ENCODE measurements around the gene SOCS6. TPM values are rescaled to one million over a fixed set of nuclear protein-coding genes. Genes with fewer than 3 reads are reported as not detected.

Gene SOCS6
- total and polyA plus RNA-seq, 2 donors (not counting 1 experiment from before 2014, with no cell fraction given) = 0.25 to 0.99 TPM

- Histone ChIP-seq H3K36me3 (replicated peaks in 1 of 2; ENCODE audit: control extremely low read depth in 1 of 2, control insufficient read depth in 1 of 2, extremely low read depth in 1 of 2, insufficient read depth in 2 of 2, low read length in 1 of 2) (no peaks in the 10 kb centered on the region), H3K4me2 (replicated peaks; ENCODE audit: low read depth, low read length, poor library complexity, severe bottlenecking) (no peak overlapping the region), H3K9ac (ENCODE audit: low read length) (no peak overlapping the region), H2AFZ (ENCODE audit: insufficient read depth, low read depth, low read length, poor library complexity, severe bottlenecking) (no peak overlapping the region), H3K27ac (ENCODE audit: low read length in 2 of 2) (no peak overlapping the region), H3K27me3 (replicated peaks in 1 of 4; ENCODE audit: control extremely low read depth in 1 of 4, control insufficient read depth in 3 of 4, insufficient read depth in 4 of 4, low read length in 3 of 4) (no peaks in the 10 kb centered on the region), H3K79me2 (ENCODE audit: control insufficient read depth, insufficient read depth, low read length) (no peaks in the 10 kb centered on the region), H3K4me1 (ENCODE audit: control insufficient read depth in 2 of 2, insufficient read depth in 2 of 2, low read length in 2 of 2) (no peaks in the 10 kb centered on the region), H4K20me1 (ENCODE audit: control insufficient read depth, insufficient read depth, low read length, poor library complexity, severe bottlenecking) (no peaks in the 10 kb centered on the region), H3K4me3 (ENCODE audit: control extremely low read depth in 1 of 5, extremely low read depth in 1 of 5, insufficient read depth in 1 of 5, low read depth in 2 of 5, low read length in 4 of 5) (no peak overlapping the region), H3K9me3 (ENCODE audit: control extremely low read depth in 1 of 3, control insufficient read depth in 2 of 3, insufficient read depth in 1 of 3, low read length in 2 of 3) (peaks cover 0 to 6% (median 0%) of the 10 kb centered on the region in 3 donors)
- ATAC-seq (ENCODE audit: low read depth) (no peak), DNase-seq (no peak)
- TF ChIP-seq CTCF (IDR thresholded peaks at IDR 0.05) (no peak), EZH2 (IDR thresholded peaks at IDR 0.05; ENCODE audit: borderline replicate concordance, insufficient read depth, low read depth, low read length, poor library complexity, severe bottlenecking) (no peak)
- intact Hi-C loops (cut with micrococcal nuclease) = no loop called here
- POLR2A ChIA-PET = no interaction called here
- H3K4me3 Mint-ChIP-seq = no peak overlapping the region
- CTCF ChIA-PET = no interaction called here
- no peaks in the 10 kb centered on the region for H3K4me1 Mint-ChIP-seq
- no peaks in the 10 kb centered on the region for H3K9me3 Mint-ChIP-seq (ENCODE audit: insufficient read depth)
- WGBS (ENCODE audit: insufficient coverage) = 65% methylated on average over 2 of the region's 5 CpGs
- no peaks in the 10 kb centered on the region for H3K27me3 Mint-ChIP-seq
- no peak overlapping the region for H3K27ac Mint-ChIP-seq
These were observed 47.3 kb downstream of the SOCS6 start for GRCh38 chr18:70335892-70336726.

Data from B cell (primary cell).